SK-N-SH (cell line): ENCODE data around the gene MMAB. TPM values are rescaled to one million over a fixed set of nuclear protein-coding genes. Genes with fewer than 3 reads are reported as not detected.

ENCODE experiments used
- CTCF ChIA-PET: fragments of 300-600, 350-600 bp; formaldehyde crosslinking; extraction: SDS; loops from one replicate; lab custom pipeline; 2021; lab: Yijun Ruan, JAX
- POLR2A ChIA-PET: fragments of 350-600 bp; sonication (Branson Sonifier 250); formaldehyde crosslinking; extraction: SDS; loops from one replicate; lab custom pipeline; 2020; ENCODE audit warnings: antibody characterized with exemption, inconsistent platforms; lab: Yijun Ruan, JAX
- DNase-seq: peaks from one replicate; pipeline ENCODE4 v3.0.0; 2012
- H2AFZ ChIP-seq: fragments of 200-600 bp; sonication (generic); 2 replicates; pipeline ENCODE4 v1.8.1; 2016; ENCODE audit warnings: antibody characterized with exemption, mild to moderate bottlenecking, low read depth
- H3F3A ChIP-seq: fragments of 200-600 bp; sonication (generic); replicated peaks from 2 replicates; pipeline ENCODE3; 2016; ENCODE audit warnings: antibody characterized with exemption, mild to moderate bottlenecking; ENCODE audit not compliant: insufficient read depth
- H3K27ac ChIP-seq, 2 experiments: fragments of 200-500 bp in 1 of 2; fragments of 200-600 bp in 1 of 2; sonication (Bioruptor generic) in 1 of 2; sonication (generic), shearing (Covaris generic) in 1 of 2; 2 replicates each; pipeline versions ENCODE4 v1.5.1 to v1.6.1; 2014 to 2016; ENCODE audit warnings: low read depth in 2 of 2, inconsistent platforms in 1 of 2, low read length in 1 of 2, mild to moderate bottlenecking in 1 of 2, mixed read lengths in 1 of 2
- H3K27me3 ChIP-seq: fragments of 200-600 bp; sonication (generic), shearing (Covaris generic); 2 replicates; pipeline ENCODE4 v1.6.1; 2016; ENCODE audit warnings: mixed run types; ENCODE audit not compliant: insufficient read depth
- H3K36me3 ChIP-seq, 2 experiments: fragments of 200-500 bp in 1 of 2; fragments of 200-600 bp in 1 of 2; sonication (Bioruptor generic) in 1 of 2; sonication (generic) in 1 of 2; replicated peaks in 1 of 2; 2 replicates each; pipeline versions ENCODE3 to v1.5.1; 2014 to 2016; ENCODE audit warnings: low read length in 1 of 2, mild to moderate bottlenecking in 1 of 2; ENCODE audit not compliant: insufficient read depth in 2 of 2, control insufficient read depth in 1 of 2
- H3K4me1 ChIP-seq, 2 experiments: fragments of 200-500 bp in 1 of 2; fragments of 200-600 bp in 1 of 2; sonication (Bioruptor generic) in 1 of 2; sonication (generic), shearing (Covaris generic) in 1 of 2; 2 replicates each; pipeline versions ENCODE4 v1.5.1 to v1.6.1; 2014 to 2016; ENCODE audit warnings: low read depth in 1 of 2, low read length in 1 of 2, mixed run types in 1 of 2; ENCODE audit not compliant: insufficient read depth in 2 of 2, control insufficient read depth in 1 of 2
- H3K4me2 ChIP-seq: fragments of 200-600 bp; sonication (generic), shearing (Covaris generic); 2 replicates; pipeline ENCODE4 v1.6.1; 2017; ENCODE audit warnings: mixed run types
- H3K4me3 ChIP-seq, 2 experiments: fragments of 200-500 bp in 1 of 2; fragments of 200-600 bp in 1 of 2; sonication (Bioruptor generic) in 1 of 2; sonication (generic), shearing (Covaris generic) in 1 of 2; 2 replicates each; pipeline versions ENCODE4 v1.5.1 to v1.8.1; 2014 to 2016; ENCODE audit warnings: low read depth in 2 of 2, inconsistent platforms in 1 of 2, low read length in 1 of 2, mild to moderate bottlenecking in 1 of 2, mixed read lengths in 1 of 2, moderate library complexity in 1 of 2
- H3K79me2 ChIP-seq: fragments of 200-600 bp; sonication (generic); 2 replicates; pipeline ENCODE4 v1.8.1; 2017; ENCODE audit warnings: mild to moderate bottlenecking; ENCODE audit not compliant: insufficient read depth
- H3K9ac ChIP-seq: fragments of 200-600 bp; sonication (generic); 2 replicates; pipeline ENCODE4 v1.6.1; 2017; ENCODE audit warnings: mixed run types
- H3K9me2 ChIP-seq: fragments of 200-600 bp; sonication (generic); 2 replicates; pipeline ENCODE4 v1.6.1; 2017; ENCODE audit warnings: mixed run types
- H3K9me3 ChIP-seq: fragments of 200-600 bp; sonication (generic); 2 replicates; pipeline ENCODE4 v1.6.1; 2017; ENCODE audit warnings: mixed run types, mild to moderate bottlenecking, moderate library complexity
- H4K20me1 ChIP-seq: fragments of 200-600 bp; sonication (generic); 2 replicates; pipeline ENCODE4 v1.6.1; 2017; ENCODE audit warnings: mild to moderate bottlenecking, mixed run types; ENCODE audit not compliant: insufficient read depth
- ELF1 ChIP-seq: IDR thresholded peaks from 2 replicates; pipeline ENCODE4 v1.4.0; 2012
- EP300 ChIP-seq, 2 experiments: IDR thresholded peaks; 2 replicates each; pipeline versions ENCODE4 v1.4.0 to v1.6.1; 2012; ENCODE audit warnings: borderline replicate concordance in 1 of 2, low read depth in 1 of 2, low read length in 1 of 2
- FOSL2 ChIP-seq: IDR thresholded peaks from 2 replicates; pipeline ENCODE4 v1.4.0; 2012; ENCODE audit warnings: low read depth, mild to moderate bottlenecking, moderate library complexity, borderline replicate concordance
- FOXJ3 ChIP-seq: sonication (generic); formaldehyde crosslinking; IDR thresholded peaks from 2 replicates; pipeline ENCODE4 v1.5.1; 2020; ENCODE audit warnings: mild to moderate bottlenecking, missing genetic modification reagents
- FOXM1 ChIP-seq: IDR thresholded peaks from 2 replicates; pipeline ENCODE4 v1.4.0; 2012; ENCODE audit warnings: low read depth, mild to moderate bottlenecking
- GABPA ChIP-seq: IDR thresholded peaks from 2 replicates; pipeline ENCODE4 v1.4.0; 2012; ENCODE audit warnings: low read depth, mild to moderate bottlenecking
- GATA2 ChIP-seq: sonication (generic); formaldehyde crosslinking; IDR thresholded peaks from 2 replicates; pipeline ENCODE4 v1.5.0; 2020; ENCODE audit warnings: mild to moderate bottlenecking, missing genetic modification reagents
- JUND ChIP-seq: IDR thresholded peaks from 2 replicates; pipeline ENCODE4 v1.4.0; 2012
- MEF2A ChIP-seq: IDR thresholded peaks from 2 replicates; pipeline ENCODE4 v1.4.0; 2012; ENCODE audit warnings: low read depth, borderline replicate concordance
- NFIC ChIP-seq: IDR thresholded peaks from 2 replicates; pipeline ENCODE4 v1.4.0; 2012; ENCODE audit warnings: borderline replicate concordance
- RAD21 ChIP-seq: IDR thresholded peaks from 2 replicates; pipeline ENCODE4 v1.6.1; 2012; ENCODE audit warnings: mild to moderate bottlenecking, low read length
- REST ChIP-seq: IDR thresholded peaks from 2 replicates; pipeline ENCODE4 v1.6.1; 2012; ENCODE audit warnings: mild to moderate bottlenecking, low read depth, low read length, moderate library complexity
- SMC3 ChIP-seq: IDR thresholded peaks from 2 replicates; pipeline ENCODE4 v1.6.1; 2012; ENCODE audit warnings: low read depth, low read length, improper control_type of control experiment
- TAF1 ChIP-seq: IDR thresholded peaks from 2 replicates; pipeline ENCODE4 v1.6.1; 2012; ENCODE audit warnings: low read depth, mild to moderate bottlenecking, low read length, moderate library complexity, borderline replicate concordance
- TEAD4 ChIP-seq: IDR thresholded peaks from 2 replicates; pipeline ENCODE4 v1.4.0; 2012; ENCODE audit warnings: mild to moderate bottlenecking, borderline replicate concordance; ENCODE audit not compliant: insufficient read depth
- YY1 ChIP-seq: IDR thresholded peaks from 2 replicates; pipeline ENCODE4 v1.4.0; 2012; ENCODE audit warnings: low read depth, mild to moderate bottlenecking
- WGBS: methylation state at CpG from one replicate; pipeline ENCODE4 v1.1.6; 2017; ENCODE audit warnings: low lambda C conversion rate; 5-methylcytosine and 5-hydroxymethylcytosine counted together
- polyA plus RNA-seq, 3 experiments: library from polyadenylated mRNA; depleted of rRNA; stranded (reverse); fragments of >200 nt; gene quantifications; 2 replicates each; pipeline ENCODE4 v1.2.3, GENCODE V29; 2012
- TF ChIP-seq, protein P1 (sequence below): fragments of 200-600 bp; sonication (generic); IDR thresholded peaks from 2 replicates; pipeline ENCODE4 v1.6.1; 2017; ENCODE audit warnings: antibody characterized with exemption, mild to moderate bottlenecking, moderate library complexity
- TF ChIP-seq, protein P2 (sequence below): IDR thresholded peaks from 2 replicates; pipeline ENCODE4 v1.4.0; 2012; ENCODE audit warnings: low read depth
- TF ChIP-seq, protein P3 (sequence below): fragments of 150-350 bp; IDR thresholded peaks from 2 replicates; pipeline ENCODE4 v1.6.1; 2016; ENCODE audit warnings: mild to moderate bottlenecking, low read depth, low read length

The MMAB gene
- polyA plus RNA-seq, 1 of the 3 experiments (the other 2 are of a cell fraction): 15.9 TPM

- no peaks in the 10 kb centered on the region for H3K36me3 ChIP-seq
- no peak for TF ChIP-seq MEF2A
- no peak for TF ChIP-seq FOXJ3 (CRISPR knock-in tag)
- TF ChIP-seq YY1: no peak
- no peak for TF ChIP-seq GABPA
- TF ChIP-seq RAD21: no peak
- no peak for TF ChIP-seq TEAD4
- TF ChIP-seq REST: no peak
- DNase-seq: no peak
- ChIA-PET CTCF (interaction anchor here (1.0 kb wide), 1 partner anchor 287 kb away, joined by 3 read pairs; no protein-coding TSS in a partner anchor), POLR2A (no interaction called here)
- H3F3A ChIP-seq: no peaks in the 10 kb centered on the region
- no peaks in the 10 kb centered on the region for H3K79me2 ChIP-seq
- 90% methylated on average over 20 of the region's 25 CpGs for WGBS
- H3K4me1 ChIP-seq: peaks cover 0 to 28% of the 10 kb centered on the region in 2 experiments; a peak in 1 of 4 replicates
- H3K9ac ChIP-seq: no peak overlapping the region
- H3K27ac ChIP-seq: no peak overlapping the region
- H3K4me3 ChIP-seq: no peak overlapping the region
- no peak overlapping the region for H3K4me2 ChIP-seq
- H3K9me3 ChIP-seq: no peaks in the 10 kb centered on the region
- no peak overlapping the region for H2AFZ ChIP-seq
- H3K27me3 ChIP-seq: no peaks in the 10 kb centered on the region
- H4K20me1 ChIP-seq: no peaks in the 10 kb centered on the region
- H3K9me2 ChIP-seq: no peaks in the 10 kb centered on the region
Measured at GRCh38 chr12:109558374-109559199, 14.7 kb downstream of the MMAB start.

GRCh38 chr12:109557805-109558204 is 15.5 kb downstream of the MMAB start:
- no peaks in the 10 kb centered on the region for H3K79me2 ChIP-seq
- H3K27ac ChIP-seq: no peak overlapping the region
- H3K4me2 ChIP-seq: no peak overlapping the region
- 89% methylated on average over 11 of the region's 12 CpGs for WGBS
- H3K9me2 ChIP-seq: no peaks in the 10 kb centered on the region
- no peaks in the 10 kb centered on the region for H3K9me3 ChIP-seq
- peaks cover 0 to 30% of the 10 kb centered on the region in 2 experiments; a peak in 1 of 4 replicates for H3K4me1 ChIP-seq
- no peaks in the 10 kb centered on the region for H3F3A ChIP-seq
- no peak overlapping the region for H3K9ac ChIP-seq
- no peak for DNase-seq
- no peak overlapping the region for H3K4me3 ChIP-seq
- no peaks in the 10 kb centered on the region for H3K36me3 ChIP-seq
- no peak for TF ChIP-seq RAD21
- TF ChIP-seq, protein P1, sequence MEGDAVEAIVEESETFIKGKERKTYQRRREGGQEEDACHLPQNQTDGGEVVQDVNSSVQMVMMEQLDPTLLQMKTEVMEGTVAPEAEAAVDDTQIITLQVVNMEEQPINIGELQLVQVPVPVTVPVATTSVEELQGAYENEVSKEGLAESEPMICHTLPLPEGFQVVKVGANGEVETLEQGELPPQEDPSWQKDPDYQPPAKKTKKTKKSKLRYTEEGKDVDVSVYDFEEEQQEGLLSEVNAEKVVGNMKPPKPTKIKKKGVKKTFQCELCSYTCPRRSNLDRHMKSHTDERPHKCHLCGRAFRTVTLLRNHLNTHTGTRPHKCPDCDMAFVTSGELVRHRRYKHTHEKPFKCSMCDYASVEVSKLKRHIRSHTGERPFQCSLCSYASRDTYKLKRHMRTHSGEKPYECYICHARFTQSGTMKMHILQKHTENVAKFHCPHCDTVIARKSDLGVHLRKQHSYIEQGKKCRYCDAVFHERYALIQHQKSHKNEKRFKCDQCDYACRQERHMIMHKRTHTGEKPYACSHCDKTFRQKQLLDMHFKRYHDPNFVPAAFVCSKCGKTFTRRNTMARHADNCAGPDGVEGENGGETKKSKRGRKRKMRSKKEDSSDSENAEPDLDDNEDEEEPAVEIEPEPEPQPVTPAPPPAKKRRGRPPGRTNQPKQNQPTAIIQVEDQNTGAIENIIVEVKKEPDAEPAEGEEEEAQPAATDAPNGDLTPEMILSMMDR: no peak
- no peak for TF ChIP-seq NFIC
- no peak for TF ChIP-seq SMC3
- TF ChIP-seq, protein P2, sequence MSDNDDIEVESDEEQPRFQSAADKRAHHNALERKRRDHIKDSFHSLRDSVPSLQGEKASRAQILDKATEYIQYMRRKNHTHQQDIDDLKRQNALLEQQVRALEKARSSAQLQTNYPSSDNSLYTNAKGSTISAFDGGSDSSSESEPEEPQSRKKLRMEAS: no peak
- TF ChIP-seq JUND: no peak
- TF ChIP-seq EP300 (IDR thresholded peaks at IDR 0.05; ENCODE audit: borderline replicate concordance in 1 of 2, low read depth in 1 of 2, low read length in 1 of 2): no peak
- TF ChIP-seq TEAD4: no peak
- TF ChIP-seq GABPA: no peak
- TF ChIP-seq FOXM1: no peak
- no peak for TF ChIP-seq TAF1
- TF ChIP-seq, protein P3, sequence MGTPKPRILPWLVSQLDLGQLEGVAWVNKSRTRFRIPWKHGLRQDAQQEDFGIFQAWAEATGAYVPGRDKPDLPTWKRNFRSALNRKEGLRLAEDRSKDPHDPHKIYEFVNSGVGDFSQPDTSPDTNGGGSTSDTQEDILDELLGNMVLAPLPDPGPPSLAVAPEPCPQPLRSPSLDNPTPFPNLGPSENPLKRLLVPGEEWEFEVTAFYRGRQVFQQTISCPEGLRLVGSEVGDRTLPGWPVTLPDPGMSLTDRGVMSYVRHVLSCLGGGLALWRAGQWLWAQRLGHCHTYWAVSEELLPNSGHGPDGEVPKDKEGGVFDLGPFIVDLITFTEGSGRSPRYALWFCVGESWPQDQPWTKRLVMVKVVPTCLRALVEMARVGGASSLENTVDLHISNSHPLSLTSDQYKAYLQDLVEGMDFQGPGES: no peak
- no peak for TF ChIP-seq GATA2 (CRISPR knock-in tag)
- no peak for TF ChIP-seq FOSL2
- TF ChIP-seq ELF1: no peak
- H2AFZ ChIP-seq: no peak overlapping the region
- ChIA-PET POLR2A (no interaction called here), CTCF (interaction anchor here (1.0 kb wide), 1 partner anchor 288 kb away, joined by 3 read pairs; no protein-coding TSS in a partner anchor)
- no peaks in the 10 kb centered on the region for H3K27me3 ChIP-seq
- no peaks in the 10 kb centered on the region for H4K20me1 ChIP-seq
